Stimulated activated CD8-positive, alpha-beta memory T cell treated with anti-CD3 and anti-CD28 coated beads, Interleukin-15, amount 100 ng/mL, for 1 hour (primary cell): ENCODE data around the gene DDX39B.

Experiments used
- DNase-seq: peaks from one replicate; pipeline ENCODE4 v3.0.0-alpha.2; 2020; ENCODE audit warnings: low read depth

The DDX39B gene

DNA sequence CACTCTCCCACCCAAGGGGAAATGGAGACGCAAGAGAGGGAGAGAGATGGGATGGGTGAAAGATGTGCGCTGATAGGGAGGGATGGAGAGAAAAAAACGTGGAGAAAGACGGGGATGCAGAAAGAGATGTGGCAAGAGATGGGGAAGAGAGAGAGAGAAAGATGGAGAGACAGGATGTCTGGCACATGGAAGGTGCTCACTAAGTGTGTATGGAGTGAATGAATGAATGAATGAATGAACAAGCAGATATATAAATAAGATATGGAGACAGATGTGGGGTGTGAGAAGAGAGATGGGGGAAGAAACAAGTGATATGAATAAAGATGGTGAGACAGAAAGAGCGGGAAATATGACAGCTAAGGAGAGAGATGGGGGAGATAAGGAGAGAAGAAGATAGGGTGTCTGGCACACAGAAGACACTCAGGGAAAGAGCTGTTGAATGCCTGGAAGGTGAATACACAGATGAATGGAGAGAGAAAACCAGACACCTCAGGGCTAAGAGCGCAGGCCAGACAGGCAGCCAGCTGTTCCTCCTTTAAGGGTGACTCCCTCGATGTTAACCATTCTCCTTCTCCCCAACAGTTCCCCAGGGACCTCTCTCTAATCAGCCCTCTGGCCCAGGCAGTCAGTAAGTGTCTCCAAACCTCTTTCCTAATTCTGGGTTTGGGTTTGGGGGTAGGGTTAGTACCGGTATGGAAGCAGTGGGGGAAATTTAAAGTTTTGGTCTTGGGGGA is 34.3 kb upstream of the DDX39B start:
- DNase-seq: no peak

DNA sequence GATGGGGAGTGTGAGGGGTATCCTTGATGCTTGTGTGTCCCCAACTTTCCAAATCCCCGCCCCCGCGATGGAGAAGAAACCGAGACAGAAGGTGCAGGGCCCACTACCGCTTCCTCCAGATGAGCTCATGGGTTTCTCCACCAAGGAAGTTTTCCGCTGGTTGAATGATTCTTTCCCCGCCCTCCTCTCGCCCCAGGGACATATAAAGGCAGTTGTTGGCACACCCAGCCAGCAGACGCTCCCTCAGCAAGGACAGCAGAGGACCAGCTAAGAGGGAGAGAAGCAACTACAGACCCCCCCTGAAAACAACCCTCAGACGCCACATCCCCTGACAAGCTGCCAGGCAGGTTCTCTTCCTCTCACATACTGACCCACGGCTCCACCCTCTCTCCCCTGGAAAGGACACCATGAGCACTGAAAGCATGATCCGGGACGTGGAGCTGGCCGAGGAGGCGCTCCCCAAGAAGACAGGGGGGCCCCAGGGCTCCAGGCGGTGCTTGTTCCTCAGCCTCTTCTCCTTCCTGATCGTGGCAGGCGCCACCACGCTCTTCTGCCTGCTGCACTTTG is 33.6 kb upstream of the DDX39B start, which contains the start of gene TNF:
Gene TNF (plus strand): TSS at position 231 of the 567 bp plus-strand sequence. CDS start 177 bp downstream, at position 408.
- DNase-seq: no peak

DNA sequence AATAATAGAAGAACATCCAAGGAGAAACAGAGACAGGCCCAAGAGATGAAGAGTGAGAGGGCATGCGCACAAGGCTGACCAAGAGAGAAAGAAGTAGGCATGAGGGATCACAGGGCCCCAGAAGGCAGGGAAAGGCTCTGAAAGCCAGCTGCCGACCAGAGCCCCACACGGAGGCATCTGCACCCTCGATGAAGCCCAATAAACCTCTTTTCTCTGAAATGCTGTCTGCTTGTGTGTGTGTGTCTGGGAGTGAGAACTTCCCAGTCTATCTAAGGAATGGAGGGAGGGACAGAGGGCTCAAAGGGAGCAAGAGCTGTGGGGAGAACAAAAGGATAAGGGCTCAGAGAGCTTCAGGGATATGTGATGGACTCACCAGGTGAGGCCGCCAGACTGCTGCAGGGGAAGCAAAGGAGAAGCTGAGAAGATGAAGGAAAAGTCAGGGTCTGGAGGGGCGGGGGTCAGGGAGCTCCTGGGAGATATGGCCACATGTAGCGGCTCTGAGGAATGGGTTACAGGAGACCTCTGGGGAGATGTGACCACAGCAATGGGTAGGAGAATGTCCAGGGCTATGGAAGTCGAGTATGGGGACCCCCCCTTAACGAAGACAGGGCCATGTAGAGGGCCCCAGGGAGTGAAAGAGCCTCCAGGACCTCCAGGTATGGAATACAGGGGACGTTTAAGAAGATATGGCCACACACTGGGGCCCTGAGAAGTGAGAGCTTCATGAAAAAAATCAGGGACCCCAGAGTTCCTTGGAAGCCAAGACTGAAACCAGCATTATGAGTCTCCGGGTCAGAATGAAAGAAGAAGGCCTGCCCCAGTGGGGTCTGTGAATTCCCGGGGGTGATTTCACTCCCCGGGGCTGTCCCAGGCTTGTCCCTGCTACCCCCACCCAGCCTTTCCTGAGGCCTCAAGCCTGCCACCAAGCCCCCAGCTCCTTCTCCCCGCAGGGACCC is 32.6 kb upstream of the DDX39B start:
- no peak for DNase-seq

DNA sequence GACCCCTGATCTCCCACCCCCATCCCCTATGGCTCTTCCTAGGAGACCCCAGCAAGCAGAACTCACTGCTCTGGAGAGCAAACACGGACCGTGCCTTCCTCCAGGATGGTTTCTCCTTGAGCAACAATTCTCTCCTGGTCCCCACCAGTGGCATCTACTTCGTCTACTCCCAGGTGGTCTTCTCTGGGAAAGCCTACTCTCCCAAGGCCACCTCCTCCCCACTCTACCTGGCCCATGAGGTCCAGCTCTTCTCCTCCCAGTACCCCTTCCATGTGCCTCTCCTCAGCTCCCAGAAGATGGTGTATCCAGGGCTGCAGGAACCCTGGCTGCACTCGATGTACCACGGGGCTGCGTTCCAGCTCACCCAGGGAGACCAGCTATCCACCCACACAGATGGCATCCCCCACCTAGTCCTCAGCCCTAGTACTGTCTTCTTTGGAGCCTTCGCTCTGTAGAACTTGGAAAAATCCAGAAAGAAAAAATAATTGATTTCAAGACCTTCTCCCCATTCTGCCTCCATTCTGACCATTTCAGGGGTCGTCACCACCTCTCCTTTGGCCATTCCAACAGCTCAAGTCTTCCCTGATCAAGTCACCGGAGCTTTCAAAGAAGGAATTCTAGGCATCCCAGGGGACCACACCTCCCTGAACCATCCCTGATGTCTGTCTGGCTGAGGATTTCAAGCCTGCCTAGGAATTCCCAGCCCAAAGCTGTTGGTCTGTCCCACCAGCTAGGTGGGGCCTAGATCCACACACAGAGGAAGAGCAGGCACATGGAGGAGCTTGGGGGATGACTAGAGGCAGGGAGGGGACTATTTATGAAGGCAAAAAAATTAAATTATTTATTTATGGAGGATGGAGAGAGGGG is 31.7 kb upstream of the DDX39B start:
- DNase-seq: no peak

DNA sequence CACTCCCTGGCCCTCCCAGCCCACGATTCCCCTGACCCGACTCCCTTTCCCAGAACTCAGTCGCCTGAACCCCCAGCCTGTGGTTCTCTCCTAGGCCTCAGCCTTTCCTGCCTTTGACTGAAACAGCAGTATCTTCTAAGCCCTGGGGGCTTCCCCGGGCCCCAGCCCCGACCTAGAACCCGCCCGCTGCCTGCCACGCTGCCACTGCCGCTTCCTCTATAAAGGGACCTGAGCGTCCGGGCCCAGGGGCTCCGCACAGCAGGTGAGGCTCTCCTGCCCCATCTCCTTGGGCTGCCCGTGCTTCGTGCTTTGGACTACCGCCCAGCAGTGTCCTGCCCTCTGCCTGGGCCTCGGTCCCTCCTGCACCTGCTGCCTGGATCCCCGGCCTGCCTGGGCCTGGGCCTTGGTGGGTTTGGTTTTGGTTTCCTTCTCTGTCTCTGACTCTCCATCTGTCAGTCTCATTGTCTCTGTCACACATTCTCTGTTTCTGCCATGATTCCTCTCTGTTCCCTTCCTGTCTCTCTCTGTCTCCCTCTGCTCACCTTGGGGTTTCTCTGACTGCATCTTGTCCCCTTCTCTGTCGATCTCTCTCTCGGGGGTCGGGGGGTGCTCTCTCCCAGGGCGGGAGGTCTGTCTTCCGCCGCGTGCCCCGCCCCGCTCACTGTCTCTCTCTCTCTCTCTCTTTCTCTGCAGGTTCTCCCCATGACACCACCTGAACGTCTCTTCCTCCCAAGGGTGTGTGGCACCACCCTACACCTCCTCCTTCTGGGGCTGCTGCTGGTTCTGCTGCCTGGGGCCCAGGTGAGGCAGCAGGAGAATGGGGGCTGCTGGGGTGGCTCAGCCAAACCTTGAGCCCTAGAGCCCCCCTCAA is 30.5 kb upstream of the DDX39B start, which contains the start of gene LTA:
Gene LTA (plus strand): TSS at position 249 of the 871 bp plus-strand sequence. CDS start 454 bp downstream, at position 703.
- DNase-seq: no peak

DNA sequence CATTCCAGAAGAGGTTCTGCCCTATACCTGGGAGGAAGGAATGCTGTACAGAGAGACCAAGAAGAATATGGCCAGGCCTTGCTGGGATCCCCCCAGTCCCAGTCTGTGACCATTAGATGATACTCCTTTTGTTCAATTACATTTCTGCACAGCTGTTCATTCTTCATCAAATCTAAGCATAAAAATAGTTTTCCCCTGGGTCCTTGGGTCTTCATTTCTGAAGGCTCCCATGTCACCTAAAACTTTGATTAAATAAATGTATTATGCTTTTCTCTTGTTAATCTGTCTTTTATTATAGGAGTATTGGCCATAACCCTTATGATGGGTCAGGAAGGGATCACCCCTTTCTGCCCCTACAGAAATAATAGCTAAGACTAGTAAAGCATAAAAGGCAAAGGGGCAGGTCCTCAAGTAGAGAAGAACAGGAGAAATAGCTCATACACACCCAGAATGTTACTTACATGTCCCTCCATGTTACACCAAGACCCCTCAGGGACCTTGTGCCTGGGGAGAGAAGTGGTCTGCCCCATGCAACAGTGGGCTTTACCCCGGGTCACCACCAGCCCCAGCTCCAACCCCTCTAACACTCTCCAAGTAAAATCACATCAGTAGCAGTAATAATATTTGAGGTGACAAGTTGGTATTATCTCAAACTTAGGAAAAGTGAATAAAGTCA is 28.2 kb upstream of the DDX39B start:
- DNase-seq: no peak

DNA sequence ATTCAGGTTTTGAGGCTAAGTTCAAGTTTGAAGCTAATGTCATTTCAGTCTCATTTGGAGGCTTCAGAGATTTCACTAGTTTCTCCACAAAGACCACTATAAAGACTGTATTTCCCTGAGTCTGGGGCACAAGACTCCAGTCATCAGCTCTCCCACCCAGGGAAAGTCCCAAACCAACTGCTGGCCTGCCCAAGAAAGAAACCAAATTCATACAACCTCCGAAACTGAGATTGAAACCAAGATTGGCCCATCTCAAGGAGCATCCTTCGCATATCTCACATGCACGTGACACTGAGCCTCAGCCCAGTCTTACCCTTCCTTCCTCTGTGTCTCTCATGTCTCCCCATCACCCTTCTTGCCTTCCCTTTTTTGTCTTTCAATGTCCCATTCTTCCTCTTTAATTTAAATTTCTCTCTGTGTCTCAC is 26.7 kb upstream of the DDX39B start:
- no peak for DNase-seq

DNA sequence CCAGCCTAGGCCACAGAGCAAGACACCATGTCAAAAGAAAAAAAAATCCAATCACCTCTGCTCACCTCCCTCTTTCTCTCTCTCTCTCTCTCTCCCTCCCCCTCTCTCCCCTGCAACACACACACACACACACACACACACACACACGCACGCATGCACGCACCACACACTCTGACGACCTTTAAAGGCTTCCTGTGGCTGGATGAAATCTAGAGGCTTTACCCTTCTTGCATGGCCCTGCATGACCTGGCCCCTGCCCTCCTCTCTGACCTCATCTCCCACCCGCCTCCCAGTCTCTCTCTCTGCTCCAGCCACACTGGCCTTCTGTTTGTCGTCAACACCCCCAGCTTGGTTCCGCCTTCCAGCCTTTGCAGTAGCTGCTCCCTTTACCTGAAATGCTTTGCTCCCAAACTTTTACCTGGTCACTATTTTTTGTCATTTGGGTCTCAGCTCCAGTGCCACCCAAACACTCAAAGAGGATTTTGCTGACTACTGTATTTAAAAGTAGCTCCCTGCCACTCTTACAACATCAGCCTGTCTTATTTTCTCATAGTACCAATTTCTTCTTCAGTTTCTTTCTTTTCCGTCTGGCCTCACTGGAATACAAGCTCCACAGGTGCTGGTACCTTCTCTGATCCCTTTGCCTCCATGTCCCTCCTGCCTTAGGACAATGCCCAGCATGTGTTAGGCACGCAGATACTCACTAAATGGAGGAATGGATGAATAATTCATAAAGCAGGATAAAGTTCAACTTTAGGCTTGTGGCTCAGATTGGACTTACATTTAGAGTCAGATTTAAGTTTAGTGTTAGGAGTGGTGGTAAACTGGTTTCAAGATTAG is 25.9 kb upstream of the DDX39B start:
- no peak for DNase-seq

DNA sequence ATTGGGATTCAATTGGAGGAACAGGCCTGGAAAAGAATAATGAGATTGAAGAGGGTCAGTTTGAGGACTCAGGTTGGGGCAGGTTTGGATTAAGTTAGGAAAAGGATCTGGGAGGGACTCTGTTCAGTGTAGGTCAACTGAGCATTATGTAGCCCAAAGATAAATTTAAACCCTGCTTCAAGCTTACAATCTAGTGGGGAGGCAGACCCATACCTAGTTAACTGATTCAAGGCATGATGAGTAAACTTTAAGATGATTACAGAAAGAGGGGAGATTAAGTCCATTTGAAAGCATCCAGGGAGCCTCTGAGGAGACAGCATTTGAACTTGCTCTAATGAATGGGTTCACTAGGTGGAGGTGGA is 18.9 kb upstream of the DDX39B start:
- DNase-seq: no peak

DNA sequence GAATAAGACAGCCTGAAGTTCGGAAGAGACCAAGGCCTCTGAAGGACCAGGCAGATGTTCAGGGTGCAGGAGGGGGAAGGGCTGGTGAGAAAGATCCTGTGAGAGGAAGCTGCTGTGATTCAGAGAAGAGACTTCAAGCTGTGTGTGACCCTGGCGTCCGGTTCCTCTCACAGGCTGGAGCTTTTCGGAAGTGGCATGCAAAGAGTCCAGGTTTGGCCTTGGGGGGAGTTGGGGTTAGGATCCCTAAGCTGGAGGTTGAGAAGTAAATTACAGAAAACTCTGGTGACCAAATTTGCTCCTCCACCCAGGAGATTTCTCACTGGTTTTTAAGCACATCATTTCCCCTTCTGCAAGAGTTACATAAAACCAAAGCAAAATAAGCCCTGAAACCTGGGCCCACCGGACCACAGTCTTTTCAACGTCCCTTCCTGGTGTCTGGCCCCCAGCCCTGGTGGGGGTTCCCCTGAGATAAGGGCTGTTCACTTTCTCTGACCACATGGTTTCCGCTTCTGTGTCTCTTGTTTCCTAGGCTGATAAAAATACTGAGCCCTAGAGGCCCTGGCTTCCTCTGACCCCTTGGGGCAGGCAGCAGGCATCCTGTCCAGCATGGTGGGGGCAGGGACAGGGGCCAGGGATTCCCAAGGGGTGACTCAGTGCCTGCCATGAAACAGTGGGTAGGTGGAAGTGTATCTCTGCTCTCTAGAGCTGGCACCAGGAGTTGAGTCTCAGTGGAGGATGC is 18.3 kb upstream of the DDX39B start:
- DNase-seq: no peak

DNA sequence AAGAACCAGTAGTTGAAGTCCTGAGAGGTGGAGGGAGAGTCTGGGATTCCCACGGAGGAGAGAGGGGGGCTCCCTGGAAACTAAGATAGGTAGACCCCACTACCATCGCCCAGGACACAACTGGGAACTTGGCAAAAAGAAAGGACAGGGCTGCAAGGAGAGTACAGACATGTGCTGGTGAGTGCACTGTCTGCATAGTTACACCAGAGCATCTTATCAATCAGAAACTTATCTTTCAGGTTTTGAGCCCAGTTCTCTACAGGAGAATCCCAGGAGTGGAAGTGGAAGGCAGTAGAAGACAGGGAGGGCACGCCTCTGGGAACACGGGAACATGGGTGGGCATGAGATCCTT is 17.8 kb upstream of the DDX39B start:
- DNase-seq: no peak

DNA sequence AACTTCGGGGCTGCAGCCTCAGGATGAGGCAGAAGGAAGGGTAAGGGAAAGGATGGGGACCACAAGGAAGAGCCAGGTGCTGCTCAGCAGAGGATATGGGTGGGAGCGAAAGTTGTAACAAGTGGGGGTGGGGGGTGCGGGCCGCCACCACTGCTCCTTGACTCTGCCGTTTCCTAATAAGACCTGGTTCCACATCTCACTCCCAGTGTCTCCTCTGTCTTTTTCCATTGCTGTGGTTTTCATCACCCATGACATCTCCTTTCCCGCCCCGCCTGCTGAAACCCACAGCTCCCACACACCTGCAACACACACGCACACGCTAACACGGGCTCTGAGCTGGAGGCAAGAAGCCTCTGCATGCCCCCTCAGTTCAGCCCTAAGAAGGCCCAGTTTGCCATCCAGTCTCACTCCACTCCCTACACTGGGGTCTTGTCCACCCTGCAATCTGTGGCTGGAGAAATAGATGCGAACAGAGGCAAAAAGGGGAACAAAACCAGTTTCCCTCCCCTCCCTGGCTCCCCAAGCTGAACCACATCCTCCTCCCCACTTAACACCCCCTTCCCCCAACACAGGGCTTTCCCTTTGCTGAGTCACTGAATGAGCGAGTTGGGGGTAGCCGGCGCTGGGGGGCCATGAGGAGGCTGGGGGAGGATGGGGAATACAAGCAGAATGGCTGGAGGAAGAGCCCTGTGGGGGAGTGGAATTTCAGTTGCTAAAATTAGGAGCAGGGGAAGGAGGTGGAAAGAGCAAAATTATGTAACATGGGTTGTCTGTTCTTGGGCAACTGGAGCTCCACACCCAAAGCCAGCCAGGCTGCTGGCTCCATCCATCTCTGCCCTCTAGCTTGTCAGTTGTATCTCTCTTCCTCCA is 17.1 kb upstream of the DDX39B start:
- no peak for DNase-seq

DNA sequence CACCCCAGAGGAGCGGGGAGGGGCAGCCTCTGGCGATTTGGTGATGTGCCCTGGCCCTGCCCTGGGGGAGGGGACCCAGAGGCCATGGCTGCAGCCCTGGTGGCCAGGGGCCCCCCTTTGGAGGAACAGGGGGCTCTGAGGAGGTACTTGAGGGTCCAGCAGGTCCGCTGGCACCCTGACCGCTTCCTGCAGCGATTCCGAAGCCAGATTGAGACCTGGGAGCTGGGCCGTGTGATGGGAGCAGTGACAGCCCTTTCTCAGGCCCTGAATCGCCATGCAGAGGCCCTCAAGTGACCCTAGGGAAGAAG is 16.5 kb upstream of the DDX39B start:
- no peak for DNase-seq

DNA sequence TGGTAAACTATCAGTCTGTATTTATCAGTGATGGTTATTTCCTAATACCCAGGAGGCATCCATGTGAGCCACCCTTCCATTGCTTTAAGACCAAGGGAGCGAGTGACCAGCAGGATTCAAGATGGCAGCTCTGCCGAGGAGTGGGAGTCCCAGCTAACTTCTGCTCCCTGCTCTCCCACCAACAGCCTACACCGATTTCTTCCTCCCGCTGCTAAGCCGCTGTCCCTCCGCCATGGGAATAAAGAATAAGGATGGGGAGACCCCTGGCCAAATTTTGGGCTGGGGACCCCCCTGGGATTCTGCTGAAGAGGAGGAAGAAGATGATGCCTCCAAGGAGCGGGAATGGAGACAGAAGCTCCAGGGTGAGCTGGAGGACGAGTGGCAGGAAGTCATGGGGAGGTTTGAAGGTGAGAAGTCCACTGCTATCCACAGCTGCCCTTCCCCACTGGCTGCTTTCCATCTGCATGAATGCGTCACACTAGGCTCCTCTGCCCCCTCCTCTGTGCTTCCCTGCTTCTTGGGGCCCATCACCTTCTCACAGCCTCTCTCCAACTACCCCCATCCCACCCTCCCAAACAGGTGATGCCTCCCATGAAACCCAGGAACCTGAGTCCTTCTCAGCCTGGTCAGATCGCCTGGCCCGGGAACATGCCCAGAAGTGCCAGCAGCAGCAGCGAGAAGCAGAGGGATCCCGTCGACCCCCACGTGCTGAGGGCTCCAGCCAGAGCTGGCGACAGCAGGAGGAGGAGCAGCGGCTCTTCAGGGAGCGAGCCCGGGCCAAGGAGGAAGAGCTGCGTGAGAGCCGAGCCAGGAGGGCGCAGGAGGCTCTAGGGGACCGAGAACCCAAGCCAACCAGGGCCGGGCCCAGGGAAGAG is 15.9 kb upstream of the DDX39B start:
- no peak for DNase-seq

DNA sequence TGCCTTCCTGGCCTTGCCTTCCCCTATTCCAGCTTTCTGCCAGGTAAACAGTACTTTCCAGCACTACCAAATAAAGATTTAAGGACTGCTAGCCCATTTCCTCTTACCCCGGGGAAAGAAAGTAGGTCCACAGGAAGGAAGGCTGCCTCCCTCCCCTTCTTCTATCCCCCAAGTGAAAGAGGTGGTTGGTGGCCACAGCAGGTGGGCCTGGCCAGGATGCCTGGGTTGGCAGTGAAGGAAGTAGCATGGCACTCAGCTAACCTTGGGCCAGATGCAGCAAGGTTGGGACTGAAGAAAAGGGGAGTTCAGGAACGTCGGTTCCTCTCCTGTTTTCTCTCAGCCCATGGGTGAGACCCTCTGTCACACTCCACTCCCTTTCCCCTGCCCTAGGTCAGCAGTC is 14.5 kb upstream of the DDX39B start:
- no peak for DNase-seq

DNA sequence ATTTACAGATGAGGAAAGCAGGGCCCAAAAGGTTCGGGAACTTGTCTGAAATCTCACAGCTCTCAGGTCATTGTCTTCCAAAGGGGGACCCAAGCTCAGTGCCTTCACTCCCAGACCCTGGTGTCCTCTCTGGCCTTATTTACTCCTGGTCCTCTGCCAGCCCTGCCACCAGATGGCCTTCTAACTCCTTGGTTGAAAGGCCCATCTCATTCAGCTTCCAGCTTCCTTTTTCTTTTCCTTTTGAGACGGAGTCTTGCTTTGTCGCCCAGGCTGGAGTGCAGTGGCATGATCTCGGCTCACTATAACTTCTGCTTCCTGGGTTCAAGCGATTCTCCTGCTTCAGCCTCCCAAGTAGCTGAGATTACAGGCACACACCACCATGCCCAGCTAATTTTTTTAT is 9.6 kb upstream of the DDX39B start:
- DNase-seq: peak; percentile 47

DNA sequence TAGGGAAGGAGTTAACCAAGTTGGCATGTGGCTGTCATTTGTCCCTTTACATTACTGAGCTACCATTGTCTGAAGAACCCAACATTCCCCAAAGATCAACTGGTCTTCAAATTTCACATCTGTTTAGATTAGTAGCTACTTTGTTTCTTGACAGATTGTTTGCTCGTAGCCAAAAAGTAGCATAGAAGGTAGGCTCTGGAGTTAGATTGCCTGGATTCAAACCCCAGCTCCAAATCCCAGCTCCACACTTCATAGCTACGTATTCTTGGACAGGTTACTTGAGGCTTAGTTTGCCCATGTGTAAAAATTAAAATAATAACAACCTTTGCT is 6.7 kb upstream of the DDX39B start:
- no peak for DNase-seq
